WTC11 (cell line): ENCODE measurements around the gene MIPEP. TPM values are rescaled to one million over a fixed set of nuclear protein-coding genes. Genes with fewer than 3 reads are reported as not detected.

ENCODE experiments used
- ATAC-seq: fragments of 200-7000 bp; cut with Tn5 transposase; 2 replicates; pipeline ENCODE4 v1.10.0; 2021; ENCODE audit warnings: mild to moderate bottlenecking, moderate library complexity
- CTCF ChIA-PET: fragments of 300-600 bp; sonication (Branson Sonifier 250); formaldehyde crosslinking; loops from one replicate; lab custom pipeline; 2021; ENCODE audit warnings: antibody characterized with exemption; lab: Charles Lee
- POLR2A ChIA-PET: fragments of 350-600 bp; sonication (Branson Sonifier 250); formaldehyde crosslinking; loops from one replicate; lab custom pipeline; 2021; ENCODE audit warnings: antibody characterized with exemption; lab: Charles Lee
- DNase-seq: peaks from one replicate; pipeline ENCODE4 v3.0.0; 2021; ENCODE audit warnings: low spot score
- H3K27ac Mint-ChIP-seq: 2 replicates; pipeline ENCODE4 v1.8.0; 2021; ENCODE audit warnings: mixed read lengths
- H3K27me3 Mint-ChIP-seq: 2 replicates; pipeline ENCODE4 v1.8.0; 2021; ENCODE audit warnings: low read depth, mild to moderate bottlenecking, moderate library complexity, mixed read lengths
- H3K36me3 Mint-ChIP-seq: 2 replicates; pipeline ENCODE4 v1.8.0; 2021; ENCODE audit warnings: mixed read lengths
- H3K4me1 Mint-ChIP-seq: 2 replicates; pipeline ENCODE4 v1.8.0; 2022; ENCODE audit warnings: mixed read lengths
- H3K4me3 Mint-ChIP-seq: 2 replicates; pipeline ENCODE4 v1.8.0; 2021; ENCODE audit warnings: mild to moderate bottlenecking, moderate library complexity, mixed read lengths
- H3K9me3 Mint-ChIP-seq: 2 replicates; pipeline ENCODE4 v1.8.0; 2021; ENCODE audit warnings: mixed read lengths
- CREB1 ChIP-seq: sonication (generic); formaldehyde crosslinking; IDR thresholded peaks from 2 replicates; pipeline ENCODE4 v1.8.0; 2023; ENCODE audit warnings: mild to moderate bottlenecking, missing genetic modification reagents
- CREM ChIP-seq: sonication (generic); formaldehyde crosslinking; IDR thresholded peaks from 2 replicates; pipeline ENCODE4 v1.8.1; 2022; ENCODE audit warnings: mild to moderate bottlenecking, missing genetic modification reagents, moderate library complexity
- FOXJ3 ChIP-seq: sonication (generic); formaldehyde crosslinking; IDR thresholded peaks from 2 replicates; pipeline ENCODE4 v1.9.0; 2021; ENCODE audit warnings: missing genetic modification reagents, mild to moderate bottlenecking, borderline replicate concordance
- MXD4 ChIP-seq: fragments of 250-450 bp; sonication (Bioruptor Pico); IDR thresholded peaks from 2 replicates; pipeline ENCODE4 v1.8.0; 2021; ENCODE audit warnings: mild to moderate bottlenecking, moderate library complexity, borderline replicate concordance
- NFATC4 ChIP-seq: fragments of 250-450 bp; sonication (Bioruptor Pico); IDR thresholded peaks from 2 replicates; pipeline ENCODE4 v1.9.0; 2021; ENCODE audit warnings: mild to moderate bottlenecking
- NFYB ChIP-seq: sonication (generic); formaldehyde crosslinking; conservative IDR thresholded peaks from 2 replicates; pipeline ENCODE4 v1.8.0; 2022; ENCODE audit warnings: low read depth, missing genetic modification reagents
- PRRX2 ChIP-seq: fragments of 250-450 bp; sonication (Bioruptor Pico); IDR thresholded peaks from 2 replicates; pipeline ENCODE4 v1.8.0; 2021; ENCODE audit warnings: mild to moderate bottlenecking
- SMAD3 ChIP-seq: sonication (generic); formaldehyde crosslinking; IDR thresholded peaks from 2 replicates; pipeline ENCODE4 v1.8.0; 2022; ENCODE audit warnings: missing genetic modification reagents, mild to moderate bottlenecking, borderline replicate concordance
- TCF7 ChIP-seq: sonication (generic); formaldehyde crosslinking; IDR thresholded peaks from 2 replicates; pipeline ENCODE4 v1.8.0; 2022; ENCODE audit warnings: mild to moderate bottlenecking, low read depth, missing genetic modification reagents, moderate library complexity
- ZBTB21 ChIP-seq: sonication (generic); formaldehyde crosslinking; IDR thresholded peaks from 2 replicates; pipeline ENCODE4 v1.8.1; 2023; ENCODE audit warnings: mild to moderate bottlenecking, missing genetic modification reagents, borderline replicate concordance
- ZNF138 ChIP-seq: sonication (generic); formaldehyde crosslinking; conservative IDR thresholded peaks from 2 replicates; pipeline ENCODE4 v1.8.1; 2022; ENCODE audit warnings: mild to moderate bottlenecking, moderate library complexity, missing genetic modification reagents
- ZNF232 ChIP-seq: sonication (generic); formaldehyde crosslinking; IDR thresholded peaks from 2 replicates; pipeline ENCODE4 v1.8.0; 2022; ENCODE audit warnings: mild to moderate bottlenecking, missing genetic modification reagents
- ZNF671 ChIP-seq: fragments of 250-450 bp; sonication (Bioruptor Pico); IDR thresholded peaks from 2 replicates; pipeline ENCODE4 v1.8.0; 2021; ENCODE audit warnings: mild to moderate bottlenecking
- total RNA-seq: library from RNA; stranded (reverse); gene quantifications from 3 replicates; pipeline ENCODE4 v1.2.3, GENCODE V29; 2021
- TF ChIP-seq, protein P1 (sequence below): sonication (generic); formaldehyde crosslinking; IDR thresholded peaks from 2 replicates; pipeline ENCODE4 v1.8.0; 2022; ENCODE audit warnings: mild to moderate bottlenecking, missing genetic modification reagents
- TF ChIP-seq, protein P2 (sequence below): sonication (generic); formaldehyde crosslinking; IDR thresholded peaks from 2 replicates; pipeline ENCODE4 v1.8.1; 2023; ENCODE audit warnings: mild to moderate bottlenecking, missing genetic modification reagents, borderline replicate concordance
- TF ChIP-seq, protein P3 (sequence below): sonication (generic); formaldehyde crosslinking; IDR thresholded peaks from 2 replicates; pipeline ENCODE4 v1.8.1; 2023; ENCODE audit warnings: mild to moderate bottlenecking, missing genetic modification reagents
- TF ChIP-seq, protein P4 (sequence below): sonication (generic); formaldehyde crosslinking; IDR thresholded peaks from 2 replicates; pipeline ENCODE4 v1.8.0; 2023; ENCODE audit warnings: mild to moderate bottlenecking, missing genetic modification reagents

MIPEP gene
- total RNA-seq, 1 experiment from 2014 or later = 30.5 TPM

DNA sequence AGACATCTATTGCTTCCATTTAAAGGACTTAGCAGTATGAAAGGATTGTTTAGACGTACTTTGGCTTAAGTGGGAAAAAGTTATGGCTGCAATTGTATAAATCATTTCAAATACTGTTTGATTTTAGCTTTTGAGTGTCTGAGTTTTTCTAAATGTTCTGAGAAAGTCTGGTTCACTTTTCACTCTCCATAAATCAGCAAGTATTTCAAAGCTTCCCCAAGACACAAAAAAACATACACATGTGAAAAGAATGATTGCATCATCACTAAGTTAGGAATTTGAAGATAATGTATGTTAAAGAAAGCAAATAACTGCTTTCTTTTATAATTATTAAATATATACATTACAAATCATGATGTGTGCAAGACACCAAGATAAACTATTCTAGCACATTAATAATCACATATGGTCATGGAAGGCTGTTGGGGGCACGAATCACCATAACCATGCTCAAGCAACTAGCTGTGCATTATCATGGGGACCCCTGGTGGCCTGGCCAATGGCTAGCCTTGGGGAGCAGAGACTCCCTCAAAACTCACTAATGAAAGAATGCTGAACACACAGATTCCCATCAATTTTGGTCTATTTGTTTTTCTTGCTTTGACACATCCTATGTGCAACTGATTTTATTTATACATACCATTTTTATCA, 111.1 kb downstream of the MIPEP start:
- POLR2A ChIA-PET = no interaction called here
- no peak for ATAC-seq
- Mint-ChIP-seq H3K36me3 (peaks cover 23% of the 10 kb centered on the region), H3K27me3 (no peaks in the 10 kb centered on the region; the same call in none of the 2 replicates), H3K4me3 (no peak overlapping the region), H3K9me3 (peaks cover 31% of the 10 kb centered on the region), H3K27ac (no peak overlapping the region), H3K4me1 (no peaks in the 10 kb centered on the region)
- no peak for TF ChIP-seq NFATC4
- no peak for TF ChIP-seq CREB1 (CRISPR knock-in tag)
- no peak for TF ChIP-seq FOXJ3 (CRISPR knock-in tag)
- TF ChIP-seq TCF7 (CRISPR knock-in tag) = no peak
- TF ChIP-seq CREM (CRISPR knock-in tag) = no peak
- no peak for TF ChIP-seq SMAD3
- no peak for TF ChIP-seq PRRX2
- TF ChIP-seq, protein P1, sequence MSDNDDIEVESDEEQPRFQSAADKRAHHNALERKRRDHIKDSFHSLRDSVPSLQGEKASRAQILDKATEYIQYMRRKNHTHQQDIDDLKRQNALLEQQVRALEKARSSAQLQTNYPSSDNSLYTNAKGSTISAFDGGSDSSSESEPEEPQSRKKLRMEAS (CRISPR knock-in tag) = no peak
- TF ChIP-seq ZNF232 = no peak
- TF ChIP-seq, protein P2, sequence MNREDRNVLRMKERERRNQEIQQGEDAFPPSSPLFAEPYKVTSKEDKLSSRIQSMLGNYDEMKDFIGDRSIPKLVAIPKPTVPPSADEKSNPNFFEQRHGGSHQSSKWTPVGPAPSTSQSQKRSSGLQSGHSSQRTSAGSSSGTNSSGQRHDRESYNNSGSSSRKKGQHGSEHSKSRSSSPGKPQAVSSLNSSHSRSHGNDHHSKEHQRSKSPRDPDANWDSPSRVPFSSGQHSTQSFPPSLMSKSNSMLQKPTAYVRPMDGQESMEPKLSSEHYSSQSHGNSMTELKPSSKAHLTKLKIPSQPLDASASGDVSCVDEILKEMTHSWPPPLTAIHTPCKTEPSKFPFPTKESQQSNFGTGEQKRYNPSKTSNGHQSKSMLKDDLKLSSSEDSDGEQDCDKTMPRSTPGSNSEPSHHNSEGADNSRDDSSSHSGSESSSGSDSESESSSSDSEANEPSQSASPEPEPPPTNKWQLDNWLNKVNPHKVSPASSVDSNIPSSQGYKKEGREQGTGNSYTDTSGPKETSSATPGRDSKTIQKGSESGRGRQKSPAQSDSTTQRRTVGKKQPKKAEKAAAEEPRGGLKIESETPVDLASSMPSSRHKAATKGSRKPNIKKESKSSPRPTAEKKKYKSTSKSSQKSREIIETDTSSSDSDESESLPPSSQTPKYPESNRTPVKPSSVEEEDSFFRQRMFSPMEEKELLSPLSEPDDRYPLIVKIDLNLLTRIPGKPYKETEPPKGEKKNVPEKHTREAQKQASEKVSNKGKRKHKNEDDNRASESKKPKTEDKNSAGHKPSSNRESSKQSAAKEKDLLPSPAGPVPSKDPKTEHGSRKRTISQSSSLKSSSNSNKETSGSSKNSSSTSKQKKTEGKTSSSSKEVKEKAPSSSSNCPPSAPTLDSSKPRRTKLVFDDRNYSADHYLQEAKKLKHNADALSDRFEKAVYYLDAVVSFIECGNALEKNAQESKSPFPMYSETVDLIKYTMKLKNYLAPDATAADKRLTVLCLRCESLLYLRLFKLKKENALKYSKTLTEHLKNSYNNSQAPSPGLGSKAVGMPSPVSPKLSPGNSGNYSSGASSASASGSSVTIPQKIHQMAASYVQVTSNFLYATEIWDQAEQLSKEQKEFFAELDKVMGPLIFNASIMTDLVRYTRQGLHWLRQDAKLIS (CRISPR knock-in tag) = no peak
- TF ChIP-seq, protein P3, sequence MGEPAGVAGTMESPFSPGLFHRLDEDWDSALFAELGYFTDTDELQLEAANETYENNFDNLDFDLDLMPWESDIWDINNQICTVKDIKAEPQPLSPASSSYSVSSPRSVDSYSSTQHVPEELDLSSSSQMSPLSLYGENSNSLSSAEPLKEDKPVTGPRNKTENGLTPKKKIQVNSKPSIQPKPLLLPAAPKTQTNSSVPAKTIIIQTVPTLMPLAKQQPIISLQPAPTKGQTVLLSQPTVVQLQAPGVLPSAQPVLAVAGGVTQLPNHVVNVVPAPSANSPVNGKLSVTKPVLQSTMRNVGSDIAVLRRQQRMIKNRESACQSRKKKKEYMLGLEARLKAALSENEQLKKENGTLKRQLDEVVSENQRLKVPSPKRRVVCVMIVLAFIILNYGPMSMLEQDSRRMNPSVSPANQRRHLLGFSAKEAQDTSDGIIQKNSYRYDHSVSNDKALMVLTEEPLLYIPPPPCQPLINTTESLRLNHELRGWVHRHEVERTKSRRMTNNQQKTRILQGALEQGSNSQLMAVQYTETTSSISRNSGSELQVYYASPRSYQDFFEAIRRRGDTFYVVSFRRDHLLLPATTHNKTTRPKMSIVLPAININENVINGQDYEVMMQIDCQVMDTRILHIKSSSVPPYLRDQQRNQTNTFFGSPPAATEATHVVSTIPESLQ (CRISPR knock-in tag) = no peak
- no peak for DNase-seq
- CTCF ChIA-PET = interaction anchor here (0.6 to 1.2 kb wide), 3 partner anchors 36 to 111 kb away, joined by 3 to 4 read pairs (median 3); no protein-coding TSS in a partner anchor

DNA sequence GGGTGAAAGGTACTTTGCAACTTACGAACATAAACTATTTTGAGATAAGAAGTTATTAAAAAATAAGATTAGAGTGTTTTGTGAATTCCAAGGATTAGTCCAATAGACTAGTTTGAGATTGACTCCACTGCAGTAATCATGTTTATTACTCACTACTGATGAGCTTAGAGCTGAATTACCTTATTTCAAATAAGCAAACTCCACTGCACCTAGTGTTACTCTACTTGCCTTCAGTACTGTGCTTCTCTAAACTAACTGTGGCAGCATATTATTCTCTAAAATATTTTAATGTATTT, 111.7 kb downstream of the MIPEP start:
- DNase-seq (no peak), ATAC-seq (no peak)
- Mint-ChIP-seq H3K27me3 (no peaks in the 10 kb centered on the region; the same call in none of the 2 replicates), H3K4me3 (no peak overlapping the region), H3K4me1 (no peaks in the 10 kb centered on the region), H3K36me3 (peaks cover 23% of the 10 kb centered on the region), H3K9me3 (peaks cover 30% of the 10 kb centered on the region), H3K27ac (no peak overlapping the region)
- POLR2A ChIA-PET = no interaction called here
- no peak for TF ChIP-seq NFYB (CRISPR knock-in tag)
- TF ChIP-seq, protein P4, sequence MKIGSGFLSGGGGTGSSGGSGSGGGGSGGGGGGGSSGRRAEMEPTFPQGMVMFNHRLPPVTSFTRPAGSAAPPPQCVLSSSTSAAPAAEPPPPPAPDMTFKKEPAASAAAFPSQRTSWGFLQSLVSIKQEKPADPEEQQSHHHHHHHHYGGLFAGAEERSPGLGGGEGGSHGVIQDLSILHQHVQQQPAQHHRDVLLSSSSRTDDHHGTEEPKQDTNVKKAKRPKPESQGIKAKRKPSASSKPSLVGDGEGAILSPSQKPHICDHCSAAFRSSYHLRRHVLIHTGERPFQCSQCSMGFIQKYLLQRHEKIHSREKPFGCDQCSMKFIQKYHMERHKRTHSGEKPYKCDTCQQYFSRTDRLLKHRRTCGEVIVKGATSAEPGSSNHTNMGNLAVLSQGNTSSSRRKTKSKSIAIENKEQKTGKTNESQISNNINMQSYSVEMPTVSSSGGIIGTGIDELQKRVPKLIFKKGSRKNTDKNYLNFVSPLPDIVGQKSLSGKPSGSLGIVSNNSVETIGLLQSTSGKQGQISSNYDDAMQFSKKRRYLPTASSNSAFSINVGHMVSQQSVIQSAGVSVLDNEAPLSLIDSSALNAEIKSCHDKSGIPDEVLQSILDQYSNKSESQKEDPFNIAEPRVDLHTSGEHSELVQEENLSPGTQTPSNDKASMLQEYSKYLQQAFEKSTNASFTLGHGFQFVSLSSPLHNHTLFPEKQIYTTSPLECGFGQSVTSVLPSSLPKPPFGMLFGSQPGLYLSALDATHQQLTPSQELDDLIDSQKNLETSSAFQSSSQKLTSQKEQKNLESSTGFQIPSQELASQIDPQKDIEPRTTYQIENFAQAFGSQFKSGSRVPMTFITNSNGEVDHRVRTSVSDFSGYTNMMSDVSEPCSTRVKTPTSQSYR = no peak
- no peak for TF ChIP-seq ZBTB21
- TF ChIP-seq ZNF138 (CRISPR knock-in tag) = no peak
- TF ChIP-seq MXD4 (CRISPR knock-in tag) = no peak
- TF ChIP-seq ZNF671 (CRISPR knock-in tag) = no peak
- CTCF ChIA-PET = interaction anchor here (0.6 to 1.2 kb wide), 3 partner anchors 36 to 110 kb away, joined by 3 to 4 read pairs (median 3); no protein-coding TSS in a partner anchor
